HepG2 (cell line): Measurements from ENCODE around the gene NUBP2. TPM values are rescaled to one million over a fixed set of nuclear protein-coding genes. Genes with fewer than 3 reads are reported as not detected.

ENCODE experiments used
- BHLHE40 ChIP-seq: IDR thresholded peaks from 2 replicates; pipeline ENCODE4 v1.6.1; 2011; ENCODE audit warnings: low read length, improper control_type of control experiment
- BRD4 ChIP-seq: sonication (generic); formaldehyde crosslinking; IDR thresholded peaks from 2 replicates; pipeline ENCODE4 v1.4.0; 2020; ENCODE audit warnings: missing genetic modification reagents
- HES4 ChIP-seq: sonication (generic); formaldehyde crosslinking; IDR thresholded peaks from 2 replicates; pipeline ENCODE4 v1.9.0; 2021; ENCODE audit warnings: mild to moderate bottlenecking, missing genetic modification reagents, borderline replicate concordance
- KLF15 ChIP-seq: sonication (generic); formaldehyde crosslinking; IDR thresholded peaks from 2 replicates; pipeline ENCODE4 v1.8.1; 2023; ENCODE audit warnings: borderline replicate concordance, mild to moderate bottlenecking, inconsistent platforms, missing genetic modification reagents, mixed read lengths
- NKX3-1 ChIP-seq: sonication (generic); formaldehyde crosslinking; IDR thresholded peaks from 2 replicates; pipeline ENCODE4 v1.5.0; 2020; ENCODE audit warnings: missing genetic modification reagents
- RFX5 ChIP-seq: IDR thresholded peaks from 2 replicates; pipeline ENCODE4 v1.6.1; 2011; ENCODE audit warnings: low read depth, low read length, improper control_type of control experiment
- ZBTB20 ChIP-seq: sonication (generic); formaldehyde crosslinking; IDR thresholded peaks from 2 replicates; pipeline ENCODE4 v1.8.1; 2023; ENCODE audit warnings: missing genetic modification reagents, low read depth, mild to moderate bottlenecking, borderline replicate concordance
- ZNF12 ChIP-seq: sonication (generic); formaldehyde crosslinking; IDR thresholded peaks from 2 replicates; pipeline ENCODE4 v1.5.0; 2020; ENCODE audit warnings: missing genetic modification reagents
- ZNF292 ChIP-seq: sonication (generic); formaldehyde crosslinking; IDR thresholded peaks from 2 replicates; pipeline ENCODE4 v1.8.1; 2022; ENCODE audit warnings: mild to moderate bottlenecking, low read depth, missing genetic modification reagents, borderline replicate concordance
- ZNF3 ChIP-seq: IDR thresholded peaks from 2 replicates; pipeline ENCODE4 v1.7.0; 2017; ENCODE audit warnings: inconsistent platforms
- ZNF383 ChIP-seq: sonication (generic); formaldehyde crosslinking; IDR thresholded peaks from 2 replicates; pipeline ENCODE4 v1.4.0; 2020; ENCODE audit warnings: missing genetic modification reagents, mild to moderate bottlenecking, borderline replicate concordance
- ZNF75D ChIP-seq: sonication (generic); formaldehyde crosslinking; IDR thresholded peaks from 2 replicates; pipeline ENCODE4 v1.8.1; 2023; ENCODE audit warnings: missing genetic modification reagents, mild to moderate bottlenecking, borderline replicate concordance
- ZNF839 ChIP-seq: sonication (generic); formaldehyde crosslinking; IDR thresholded peaks from 2 replicates; pipeline ENCODE4 v1.4.0; 2020; ENCODE audit warnings: missing genetic modification reagents, mild to moderate bottlenecking, borderline replicate concordance
- polyA plus RNA-seq, 8 experiments: library from polyadenylated mRNA; depleted of rRNA in 3 of 8; stranded (reverse) in 7 of 8; unstranded in 1 of 8; fragments of >200 nt; fragmentation: Illumina TruSeq in 4 of 8; extraction: Trizol in 4 of 8; gene quantifications; 2 replicates each; pipeline versions ENCODE4 v1.2.1 to v1.2.3, GENCODE V29; 2011 to 2016; ENCODE audit warnings: low read depth in 4 of 8, missing spikeins in 1 of 8, mixed read lengths in 1 of 8; ENCODE audit not compliant: insufficient read depth in 1 of 8
- total RNA-seq, 5 experiments: library from RNA; depleted of rRNA; stranded (reverse); fragments of >200 nt; fragmentation: Illumina TruSeq; extraction: Trizol; gene quantifications; 2 replicates each; pipeline ENCODE4 v1.2.3, GENCODE V29; 2016; ENCODE audit warnings: low read depth in 1 of 5
- TF ChIP-seq, protein P1 (sequence below): sonication (generic); formaldehyde crosslinking; conservative IDR thresholded peaks from 2 replicates; pipeline ENCODE4 v1.4.0; 2020; ENCODE audit warnings: missing genetic modification reagents
- TF ChIP-seq, protein P2 (sequence below), 2 experiments: sonication (generic) in 1 of 2; formaldehyde crosslinking in 1 of 2; IDR thresholded peaks; 2 replicates each; pipeline versions ENCODE4 v1.5.1 to v1.6.1; 2011 to 2020; ENCODE audit warnings: borderline replicate concordance in 1 of 2, low read depth in 1 of 2, low read length in 1 of 2, mild to moderate bottlenecking in 1 of 2, missing genetic modification reagents in 1 of 2, moderate library complexity in 1 of 2
- TF ChIP-seq, protein P3 (sequence below): IDR thresholded peaks from 2 replicates; pipeline ENCODE4 v1.6.1; 2016
- TF ChIP-seq, protein P4 (sequence below): sonication (generic); formaldehyde crosslinking; IDR thresholded peaks from 2 replicates; pipeline ENCODE4 v1.5.0; 2020; ENCODE audit warnings: mild to moderate bottlenecking, missing genetic modification reagents
- TF ChIP-seq, protein P5 (sequence below): IDR thresholded peaks from 2 replicates; pipeline ENCODE4 v1.6.1; 2016; ENCODE audit warnings: low read depth, control low read depth

The NUBP2 gene
- total and polyA plus RNA-seq, 2 of the 13 experiments (the other 11 are each of a cell fraction or from before 2014, with no cell fraction given): 25.7 to 61.5 TPM

DNA sequence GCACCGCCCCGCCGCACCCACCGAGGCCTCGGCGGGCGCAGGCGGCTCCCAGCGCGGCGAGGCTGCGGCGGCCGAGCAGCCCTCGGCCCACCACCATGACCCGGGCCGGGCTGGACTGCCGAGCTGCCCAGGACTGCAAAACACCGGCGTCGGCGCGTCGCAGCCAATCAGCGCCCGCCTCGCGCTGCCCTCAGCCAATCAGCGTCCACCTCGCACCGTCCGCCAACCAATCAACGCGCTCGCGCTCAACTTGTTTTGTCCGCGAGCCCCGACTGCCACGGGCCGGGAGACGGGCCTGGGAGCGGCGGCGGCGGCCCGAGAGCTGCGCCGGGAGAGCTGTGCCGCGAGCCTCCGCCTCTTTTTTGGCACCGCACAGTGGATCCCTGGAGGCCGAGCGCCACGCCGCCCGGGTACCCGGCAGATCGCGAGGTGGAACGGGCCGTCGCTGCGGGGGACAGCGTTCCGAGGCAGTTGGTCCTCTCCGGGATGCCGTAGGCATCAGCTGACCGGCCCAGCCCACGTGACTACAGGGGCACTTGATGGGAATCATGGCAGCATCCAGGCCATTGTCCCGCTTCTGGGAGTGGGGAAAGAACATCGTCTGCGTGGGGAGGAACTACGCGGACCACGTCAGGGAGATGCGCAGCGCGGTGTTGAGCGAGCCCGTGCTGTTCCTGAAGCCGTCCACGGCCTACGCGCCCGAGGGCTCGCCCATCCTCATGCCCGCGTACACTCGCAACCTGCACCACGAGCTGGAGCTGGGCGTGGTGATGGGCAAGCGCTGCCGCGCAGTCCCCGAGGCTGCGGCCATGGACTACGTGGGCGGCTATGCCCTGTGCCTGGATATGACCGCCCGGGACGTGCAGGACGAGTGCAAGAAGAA is 44.2 kb downstream of the NUBP2 start, which contains the start of the genes FAHD1 and HAGH (continued):
- TF ChIP-seq, protein P1, sequence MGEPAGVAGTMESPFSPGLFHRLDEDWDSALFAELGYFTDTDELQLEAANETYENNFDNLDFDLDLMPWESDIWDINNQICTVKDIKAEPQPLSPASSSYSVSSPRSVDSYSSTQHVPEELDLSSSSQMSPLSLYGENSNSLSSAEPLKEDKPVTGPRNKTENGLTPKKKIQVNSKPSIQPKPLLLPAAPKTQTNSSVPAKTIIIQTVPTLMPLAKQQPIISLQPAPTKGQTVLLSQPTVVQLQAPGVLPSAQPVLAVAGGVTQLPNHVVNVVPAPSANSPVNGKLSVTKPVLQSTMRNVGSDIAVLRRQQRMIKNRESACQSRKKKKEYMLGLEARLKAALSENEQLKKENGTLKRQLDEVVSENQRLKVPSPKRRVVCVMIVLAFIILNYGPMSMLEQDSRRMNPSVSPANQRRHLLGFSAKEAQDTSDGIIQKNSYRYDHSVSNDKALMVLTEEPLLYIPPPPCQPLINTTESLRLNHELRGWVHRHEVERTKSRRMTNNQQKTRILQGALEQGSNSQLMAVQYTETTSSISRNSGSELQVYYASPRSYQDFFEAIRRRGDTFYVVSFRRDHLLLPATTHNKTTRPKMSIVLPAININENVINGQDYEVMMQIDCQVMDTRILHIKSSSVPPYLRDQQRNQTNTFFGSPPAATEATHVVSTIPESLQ (CRISPR knock-in tag): no peak
- TF ChIP-seq NKX3-1 (CRISPR knock-in tag): peak; percentile 16
- no peak for TF ChIP-seq ZNF383 (CRISPR knock-in tag)
- TF ChIP-seq ZNF839 (CRISPR knock-in tag): no peak
- TF ChIP-seq, protein P2, sequence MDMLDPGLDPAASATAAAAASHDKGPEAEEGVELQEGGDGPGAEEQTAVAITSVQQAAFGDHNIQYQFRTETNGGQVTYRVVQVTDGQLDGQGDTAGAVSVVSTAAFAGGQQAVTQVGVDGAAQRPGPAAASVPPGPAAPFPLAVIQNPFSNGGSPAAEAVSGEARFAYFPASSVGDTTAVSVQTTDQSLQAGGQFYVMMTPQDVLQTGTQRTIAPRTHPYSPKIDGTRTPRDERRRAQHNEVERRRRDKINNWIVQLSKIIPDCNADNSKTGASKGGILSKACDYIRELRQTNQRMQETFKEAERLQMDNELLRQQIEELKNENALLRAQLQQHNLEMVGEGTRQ (IDR thresholded peaks at IDR 0.05; ENCODE audit: low read depth, low read length): peak; percentile 99
- TF ChIP-seq, protein P2 (CRISPR knock-in tag; IDR thresholded peaks at IDR 0.05; ENCODE audit: borderline replicate concordance): peak; percentile 100
- TF ChIP-seq BHLHE40: peak; percentile 78
- no peak; the same call in 1 of the 2 replicates for TF ChIP-seq KLF15 (CRISPR knock-in tag)
- TF ChIP-seq, protein P3, sequence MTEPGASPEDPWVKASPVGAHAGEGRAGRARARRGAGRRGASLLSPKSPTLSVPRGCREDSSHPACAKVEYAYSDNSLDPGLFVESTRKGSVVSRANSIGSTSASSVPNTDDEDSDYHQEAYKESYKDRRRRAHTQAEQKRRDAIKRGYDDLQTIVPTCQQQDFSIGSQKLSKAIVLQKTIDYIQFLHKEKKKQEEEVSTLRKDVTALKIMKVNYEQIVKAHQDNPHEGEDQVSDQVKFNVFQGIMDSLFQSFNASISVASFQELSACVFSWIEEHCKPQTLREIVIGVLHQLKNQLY: peak; percentile 69; the same call in 1 of the 2 replicates
- no peak for TF ChIP-seq ZNF3
- TF ChIP-seq BRD4 (CRISPR knock-in tag): peak; percentile 96
- peak; percentile 53; the same call in 1 of the 2 replicates for TF ChIP-seq ZNF292 (CRISPR knock-in tag)
- TF ChIP-seq ZNF12 (CRISPR knock-in tag): no peak
- TF ChIP-seq HES4: peak; percentile 72; the same call in 1 of the 2 replicates
- peak; percentile 84 for TF ChIP-seq RFX5
- peak; percentile 55; the same call in 1 of the 2 replicates for TF ChIP-seq ZBTB20 (CRISPR knock-in tag)
- no peak for TF ChIP-seq ZNF75D
- TF ChIP-seq, protein P4, sequence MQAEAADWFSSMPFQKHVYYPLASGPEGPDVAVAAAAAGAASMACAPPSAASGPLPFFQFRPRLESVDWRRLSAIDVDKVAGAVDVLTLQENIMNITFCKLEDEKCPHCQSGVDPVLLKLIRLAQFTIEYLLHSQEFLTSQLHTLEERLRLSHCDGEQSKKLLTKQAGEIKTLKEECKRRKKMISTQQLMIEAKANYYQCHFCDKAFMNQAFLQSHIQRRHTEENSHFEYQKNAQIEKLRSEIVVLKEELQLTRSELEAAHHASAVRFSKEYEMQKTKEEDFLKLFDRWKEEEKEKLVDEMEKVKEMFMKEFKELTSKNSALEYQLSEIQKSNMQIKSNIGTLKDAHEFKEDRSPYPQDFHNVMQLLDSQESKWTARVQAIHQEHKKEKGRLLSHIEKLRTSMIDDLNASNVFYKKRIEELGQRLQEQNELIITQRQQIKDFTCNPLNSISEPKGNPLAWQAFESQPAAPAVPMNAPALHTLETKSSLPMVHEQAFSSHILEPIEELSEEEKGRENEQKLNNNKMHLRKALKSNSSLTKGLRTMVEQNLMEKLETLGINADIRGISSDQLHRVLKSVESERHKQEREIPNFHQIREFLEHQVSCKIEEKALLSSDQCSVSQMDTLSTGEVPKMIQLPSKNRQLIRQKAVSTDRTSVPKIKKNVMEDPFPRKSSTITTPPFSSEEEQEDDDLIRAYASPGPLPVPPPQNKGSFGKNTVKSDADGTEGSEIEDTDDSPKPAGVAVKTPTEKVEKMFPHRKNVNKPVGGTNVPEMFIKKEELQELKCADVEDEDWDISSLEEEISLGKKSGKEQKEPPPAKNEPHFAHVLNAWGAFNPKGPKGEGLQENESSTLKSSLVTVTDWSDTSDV: no peak
- TF ChIP-seq, protein P5, sequence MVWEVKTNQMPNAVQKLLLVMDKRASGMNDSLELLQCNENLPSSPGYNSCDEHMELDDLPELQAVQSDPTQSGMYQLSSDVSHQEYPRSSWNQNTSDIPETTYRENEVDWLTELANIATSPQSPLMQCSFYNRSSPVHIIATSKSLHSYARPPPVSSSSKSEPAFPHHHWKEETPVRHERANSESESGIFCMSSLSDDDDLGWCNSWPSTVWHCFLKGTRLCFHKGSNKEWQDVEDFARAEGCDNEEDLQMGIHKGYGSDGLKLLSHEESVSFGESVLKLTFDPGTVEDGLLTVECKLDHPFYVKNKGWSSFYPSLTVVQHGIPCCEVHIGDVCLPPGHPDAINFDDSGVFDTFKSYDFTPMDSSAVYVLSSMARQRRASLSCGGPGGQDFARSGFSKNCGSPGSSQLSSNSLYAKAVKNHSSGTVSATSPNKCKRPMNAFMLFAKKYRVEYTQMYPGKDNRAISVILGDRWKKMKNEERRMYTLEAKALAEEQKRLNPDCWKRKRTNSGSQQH (CRISPR knock-in tag): peak; percentile 44; the same call in 1 of the 2 replicates
